NCI-H187 treated with DMSO at 0.1 percent for 48 hours (cell line): ENCODE measurements around the gene NFIB.

Experiments used
- DNase-seq: peaks from one replicate; lab custom pipeline; 2025; lab: John Stamatoyannopoulos, UW

The NFIB gene

GRCh38 chr9:14273696-14274121 is 40.2 kb downstream of the NFIB start:
- no peak for DNase-seq

GRCh38 chr9:14272927-14273528 is 40.9 kb downstream of the NFIB start:
- no peak for DNase-seq

- DNase-seq = no peak
Observed at GRCh38 chr9:14271093-14271673, 42.8 kb downstream of the NFIB start.

- no peak for DNase-seq
Observed at GRCh38 chr9:14270358-14271092, 43.4 kb downstream of the NFIB start.

- no peak for DNase-seq
Observed at GRCh38 chr9:14269916-14270315, 44.0 kb downstream of the NFIB start.

GRCh38 chr9:14263707-14264483 is 50.0 kb downstream of the NFIB start:
- DNase-seq = no peak

GRCh38 chr9:14262827-14263226 is 51.1 kb downstream of the NFIB start:
- no peak for DNase-seq

- DNase-seq = no peak
Observed at GRCh38 chr9:14261616-14262015, 52.3 kb downstream of the NFIB start.

GRCh38 chr9:14260101-14260500 is 53.8 kb downstream of the NFIB start:
- no peak for DNase-seq

GRCh38 chr9:14258660-14259239 is 55.2 kb downstream of the NFIB start:
- DNase-seq = no peak

- DNase-seq = no peak
Observed at GRCh38 chr9:14258156-14258555, 55.8 kb downstream of the NFIB start.

- no peak for DNase-seq
Observed at GRCh38 chr9:14256588-14256987, 57.4 kb downstream of the NFIB start.

GRCh38 chr9:14251154-14252071 is 62.5 kb downstream of the NFIB start:
- no peak for DNase-seq

- DNase-seq = no peak
Observed at GRCh38 chr9:14250794-14251153, 63.2 kb downstream of the NFIB start.

- DNase-seq = no peak
Observed at GRCh38 chr9:14249527-14249926, 64.4 kb downstream of the NFIB start.

GRCh38 chr9:14248149-14248548 is 65.8 kb downstream of the NFIB start:
- DNase-seq = no peak

GRCh38 chr9:14247577-14247976 is 66.4 kb downstream of the NFIB start:
- no peak for DNase-seq

- DNase-seq = no peak
Observed at GRCh38 chr9:14246951-14247350, 67.0 kb downstream of the NFIB start.

- no peak for DNase-seq
Observed at GRCh38 chr9:14245901-14246525, 67.9 kb downstream of the NFIB start.

- DNase-seq = no peak
Observed at GRCh38 chr9:14243514-14244042, 70.4 kb downstream of the NFIB start.
